GM15510 (cell line): ENCODE data around the gene DMAP1.

Experiments used
- POLR2A ChIP-seq: IDR thresholded peaks from 3 replicates; pipeline ENCODE4 v1.6.1; 2011; ENCODE audit warnings: borderline replicate concordance; ENCODE audit not compliant: insufficient read length; ENCODE audit errors: extremely low read depth

Gene DMAP1

DNA sequence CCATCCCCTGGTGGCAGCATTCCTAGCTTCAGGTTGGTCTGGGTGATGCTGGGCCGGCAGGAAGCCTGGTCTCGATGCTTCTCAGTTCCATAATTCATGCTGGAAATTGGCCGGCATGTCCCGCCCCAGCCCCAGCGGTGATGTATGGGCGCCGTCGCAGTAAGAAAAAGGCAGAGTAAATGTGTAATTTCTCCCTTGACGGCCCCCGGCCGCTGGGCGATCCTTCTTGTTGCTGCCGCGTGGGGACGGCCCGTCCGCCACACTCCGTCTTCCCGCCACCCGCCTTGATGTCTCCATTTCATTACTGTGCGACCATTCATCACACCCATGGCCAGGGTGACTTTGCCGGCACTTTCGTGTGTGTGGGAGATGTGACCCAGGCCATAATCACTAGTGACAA, 8.5 kb downstream of the DMAP1 start:
- no peak for TF ChIP-seq POLR2A

DNA sequence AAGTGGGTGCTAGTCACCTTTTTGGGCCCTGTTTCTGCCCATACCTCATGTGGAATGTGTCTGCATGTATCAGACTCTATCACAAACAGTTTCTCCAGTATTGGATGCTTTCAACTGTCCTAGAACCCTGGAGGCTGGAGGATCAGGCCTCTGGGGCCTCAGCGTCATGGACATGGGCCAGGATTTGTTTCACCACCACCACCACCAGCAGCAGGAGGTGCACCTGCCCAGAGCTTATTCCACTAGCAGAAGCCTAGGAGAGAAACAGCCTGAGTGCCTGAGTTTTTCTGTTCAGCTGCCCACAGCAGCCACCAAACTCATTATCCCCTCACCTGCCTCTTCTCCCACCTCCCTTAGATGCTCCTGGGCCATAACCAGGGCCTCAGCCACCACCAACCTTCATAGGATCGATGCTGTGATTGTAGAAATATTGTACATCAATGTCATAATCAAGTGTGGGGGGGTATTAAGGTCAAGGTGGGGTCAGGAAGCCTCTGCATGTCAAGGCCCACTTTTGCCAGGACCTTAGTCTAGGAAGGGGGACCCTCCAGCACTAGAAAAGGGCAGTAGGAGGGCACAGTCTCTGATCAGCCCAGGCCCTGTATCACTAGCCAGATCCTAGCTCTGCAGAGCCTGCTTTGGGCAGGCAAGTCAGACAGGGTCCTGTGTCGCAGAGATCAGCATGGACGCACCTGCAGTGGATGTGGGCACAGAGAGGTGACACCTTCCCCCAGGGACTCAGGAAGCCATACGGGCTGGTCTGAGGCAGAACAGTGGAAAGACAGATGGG, 9.3 kb downstream of the DMAP1 start:
- TF ChIP-seq POLR2A: no peak

DNA sequence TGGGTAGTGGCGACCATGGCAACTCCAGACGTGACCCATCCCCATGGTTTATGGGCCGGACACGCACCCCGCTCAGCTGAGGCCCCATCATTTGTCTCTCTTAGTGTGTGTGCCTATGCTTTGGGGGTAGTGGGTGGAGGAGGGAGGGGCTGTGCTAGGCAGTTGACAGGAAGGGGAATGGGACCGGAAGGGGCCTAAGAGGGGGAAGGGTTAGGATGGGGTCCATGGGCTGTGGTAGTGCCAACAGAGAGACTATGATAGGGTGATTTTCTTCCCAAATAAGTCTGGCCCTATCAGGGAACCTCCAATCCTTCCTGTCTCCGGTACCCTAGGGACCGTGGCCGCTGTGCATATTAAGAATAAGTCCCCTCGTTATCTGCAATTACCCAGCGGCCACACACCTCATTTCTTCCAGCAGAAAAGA, 9.9 kb downstream of the DMAP1 start:
- no peak for TF ChIP-seq POLR2A

DNA sequence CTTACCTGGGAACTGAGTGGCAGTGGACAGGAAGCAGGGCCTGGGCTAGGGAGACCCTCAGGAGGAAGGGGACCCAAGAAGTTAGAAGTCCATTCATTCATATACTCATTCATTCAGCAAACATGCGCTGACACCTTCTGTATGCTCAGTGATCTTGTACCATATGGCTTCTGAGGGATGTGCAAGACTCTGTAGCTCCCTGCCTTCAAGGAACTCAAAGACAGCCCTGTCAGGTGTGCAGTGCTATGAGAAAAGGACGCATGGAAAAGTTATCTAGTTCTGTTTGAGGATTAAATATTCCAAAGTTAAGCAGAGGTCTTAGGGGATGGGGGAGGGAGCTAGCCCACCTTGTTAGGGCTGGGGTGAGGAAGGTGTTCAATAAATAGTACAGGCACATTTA, 12.5 kb downstream of the DMAP1 start:
- no peak for TF ChIP-seq POLR2A

DNA sequence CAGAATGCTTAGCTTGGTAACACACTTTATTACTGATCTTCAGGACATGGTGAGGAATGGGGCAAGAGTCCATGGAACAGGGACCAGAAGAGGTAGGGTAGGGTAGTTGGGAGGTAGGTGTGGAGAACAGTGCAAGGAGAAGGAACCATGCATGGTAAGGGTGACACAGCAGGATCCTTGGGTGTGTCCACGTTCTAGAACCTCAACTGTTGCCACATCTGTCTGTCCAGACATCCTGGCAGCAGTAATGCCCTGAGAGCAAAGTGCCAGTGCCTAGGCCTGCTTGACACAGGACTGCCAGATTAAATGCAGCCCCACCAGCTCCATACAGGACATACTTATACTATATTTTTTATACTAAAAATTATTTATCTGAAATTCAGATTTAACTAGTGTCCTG, 13.9 kb downstream of the DMAP1 start:
- TF ChIP-seq POLR2A: no peak

DNA sequence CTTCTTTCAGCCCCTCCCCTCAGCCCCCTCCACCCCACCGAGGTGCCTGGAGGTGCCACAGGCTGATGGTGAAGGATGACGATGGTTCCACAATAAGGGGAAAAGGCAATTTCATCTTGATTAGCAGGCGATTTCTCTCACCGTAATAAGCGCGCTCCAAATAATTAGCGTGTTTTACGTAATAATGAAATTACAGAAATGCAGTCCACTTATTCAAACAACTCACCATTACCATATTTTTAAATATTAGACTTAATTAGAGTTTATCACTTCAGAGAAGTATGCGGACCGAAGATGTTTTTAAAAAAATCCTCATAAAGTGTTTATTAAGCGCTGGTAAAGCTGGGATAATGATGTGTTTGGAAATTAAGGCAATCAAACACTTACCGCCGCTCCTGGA, 14.9 kb downstream of the DMAP1 start:
- TF ChIP-seq POLR2A: no peak

DNA sequence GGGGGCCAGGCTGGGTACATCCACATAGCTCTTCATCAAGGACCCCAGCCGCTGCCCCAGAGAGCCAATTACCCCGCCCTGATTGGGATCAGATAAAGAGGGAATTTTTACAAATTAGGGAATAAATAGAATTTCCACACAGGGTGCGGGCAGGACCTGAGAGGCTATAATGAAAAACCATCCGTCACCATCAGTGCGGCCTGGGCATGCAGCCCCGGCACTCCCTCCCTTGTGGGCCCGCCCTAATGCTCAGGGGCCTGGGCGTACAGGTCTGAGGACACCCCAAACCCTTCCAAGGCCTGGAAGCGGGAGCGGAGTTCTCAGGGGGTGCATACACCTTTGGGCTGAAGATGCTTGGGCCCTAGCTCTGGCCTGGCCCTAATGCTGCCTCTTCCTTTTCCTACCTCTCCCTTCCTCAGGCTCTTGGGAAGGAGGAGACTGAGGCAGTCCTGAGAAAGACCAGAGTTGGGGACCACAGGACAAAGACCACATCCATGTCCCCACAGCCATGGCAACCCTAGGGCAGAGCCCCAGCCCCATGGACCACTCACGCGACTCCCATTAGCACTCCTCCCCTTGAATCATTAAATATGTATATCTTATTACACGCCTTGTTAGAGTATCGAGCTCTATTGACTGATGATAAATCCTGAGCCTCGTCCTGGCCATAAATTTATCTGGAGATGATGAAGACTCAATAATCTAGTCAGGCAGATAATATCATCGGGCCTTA, 16.3 kb downstream of the DMAP1 start:
- no peak for TF ChIP-seq POLR2A

DNA sequence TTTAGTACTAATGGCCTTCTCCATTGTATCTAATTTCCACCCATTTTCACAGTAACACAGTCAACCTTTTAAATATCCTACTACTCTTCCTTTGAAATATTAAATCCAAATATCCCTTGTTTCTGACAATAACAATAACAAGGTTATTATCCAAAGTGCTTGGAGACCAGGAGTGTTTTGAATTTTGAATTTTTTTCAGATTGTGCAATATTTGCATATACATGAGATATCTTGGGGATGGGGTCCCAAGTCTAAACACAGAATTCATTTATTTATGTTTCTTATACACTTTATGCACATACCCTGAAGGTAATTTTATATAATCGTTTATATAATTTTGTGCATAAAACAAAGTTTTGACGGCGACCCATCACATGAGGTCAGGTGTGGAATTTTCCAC, 17.5 kb downstream of the DMAP1 start:
- no peak for TF ChIP-seq POLR2A

DNA sequence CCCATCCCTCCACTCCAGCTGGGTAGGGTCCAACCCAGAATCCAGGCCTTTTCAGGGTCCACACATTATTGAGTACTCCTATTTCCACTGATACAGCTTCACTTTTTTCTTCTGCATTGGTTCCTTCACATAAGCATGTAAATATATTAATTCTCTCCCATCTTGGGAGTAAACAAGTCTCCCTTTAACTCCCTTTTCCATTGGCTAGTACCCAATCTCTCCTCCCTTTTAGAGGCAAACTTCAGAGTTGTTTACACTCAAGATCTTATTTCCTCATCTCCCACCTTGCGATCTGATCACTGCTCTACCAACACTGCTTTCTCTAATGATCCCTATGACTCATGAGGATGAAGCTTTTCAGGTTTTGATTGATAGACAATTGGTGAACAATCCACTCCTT, 20.3 kb downstream of the DMAP1 start:
- no peak for TF ChIP-seq POLR2A

DNA sequence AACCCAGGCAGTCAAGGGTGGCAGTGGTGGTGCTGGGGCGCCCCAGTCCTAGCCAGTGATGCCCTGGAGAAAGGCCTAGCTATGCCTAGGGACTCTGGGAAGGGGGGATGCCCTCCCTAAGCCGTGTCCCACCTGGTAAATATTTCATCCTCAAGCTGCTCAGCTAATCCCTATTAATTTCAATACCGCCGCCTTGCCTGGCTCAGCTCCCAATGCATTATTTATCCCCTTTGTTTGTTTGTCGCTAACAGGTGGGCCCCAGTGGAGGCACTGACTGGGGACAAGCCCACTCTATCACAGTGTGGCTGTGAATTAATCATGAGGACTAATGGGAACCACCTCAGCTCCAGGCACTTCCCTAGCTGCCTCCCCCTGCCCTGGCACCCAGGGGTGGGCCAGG, 22.5 kb downstream of the DMAP1 start:
- no peak for TF ChIP-seq POLR2A

DNA sequence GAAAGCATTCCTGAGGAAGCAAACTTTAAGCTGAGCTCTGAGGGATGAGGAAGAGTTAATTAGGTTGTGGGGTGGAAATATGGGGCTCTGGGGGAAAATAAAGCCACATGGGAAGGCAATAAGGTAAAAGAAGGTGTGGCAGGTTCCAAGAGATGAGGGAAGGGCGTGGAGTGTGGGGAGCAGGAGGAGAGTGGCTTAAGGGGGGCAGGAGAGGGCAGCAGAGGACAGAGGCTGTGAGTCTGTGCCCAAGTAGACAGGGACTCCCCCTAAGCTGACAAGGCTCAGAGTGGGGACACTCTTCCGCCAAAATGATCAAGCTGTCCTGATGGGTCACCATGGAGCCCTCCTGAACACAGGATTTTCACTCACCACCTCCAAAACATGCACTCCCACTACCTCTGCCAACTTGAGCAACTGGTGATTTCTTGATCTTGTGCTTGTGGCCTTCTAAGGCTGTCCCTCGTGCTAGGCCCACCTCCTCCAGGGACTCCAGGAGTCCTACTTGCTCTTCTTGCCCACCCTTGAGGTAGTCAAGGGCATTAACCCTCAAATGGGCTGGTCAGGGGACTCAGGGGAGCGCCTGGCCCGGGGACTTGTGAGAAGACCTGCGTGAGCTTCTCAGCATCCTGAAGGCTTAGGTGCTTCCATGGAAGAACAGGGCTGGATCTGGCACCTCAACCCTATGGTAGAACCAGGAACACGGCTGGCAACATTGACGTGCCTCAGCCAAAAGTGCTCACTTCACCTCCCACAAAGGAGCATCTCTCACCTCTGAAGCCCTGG, 23.4 kb downstream of the DMAP1 start:
- TF ChIP-seq POLR2A: no peak

DNA sequence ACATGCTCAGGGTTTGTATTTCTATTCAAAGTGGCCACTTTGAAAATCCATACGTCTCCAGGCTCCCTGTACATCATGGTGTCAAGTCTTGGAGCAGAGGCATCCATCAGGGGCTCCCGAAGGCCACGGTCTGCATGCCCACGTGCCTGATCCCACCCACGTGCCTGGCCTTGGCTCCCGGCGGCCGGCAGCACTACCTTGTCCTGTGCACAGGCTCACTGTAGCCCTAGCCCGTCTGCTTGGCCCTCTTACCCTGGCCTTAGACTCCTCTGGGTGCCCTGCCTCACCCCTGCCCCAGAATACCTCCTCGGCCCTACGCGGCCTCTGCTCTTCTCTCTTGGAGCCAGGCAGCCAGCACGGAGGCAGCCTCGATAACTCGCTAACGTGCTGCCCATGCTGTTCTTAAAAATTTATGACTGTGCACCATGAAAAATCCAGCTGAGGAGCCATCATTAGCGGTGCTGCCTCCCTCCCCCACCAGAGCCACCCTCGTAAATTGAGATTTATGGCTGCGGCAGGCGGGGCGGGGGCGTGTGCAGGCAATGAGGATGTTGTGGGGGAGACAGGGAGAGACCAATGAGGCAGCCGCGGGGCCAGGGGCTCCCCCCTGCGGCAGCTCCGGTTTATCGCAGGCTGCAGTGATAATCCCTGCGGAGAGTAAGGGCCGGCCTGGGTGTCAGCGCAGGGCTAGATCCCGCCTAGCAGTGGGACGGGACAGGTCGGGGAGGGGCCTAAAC, 24.6 kb downstream of the DMAP1 start:
- no peak for TF ChIP-seq POLR2A

DNA sequence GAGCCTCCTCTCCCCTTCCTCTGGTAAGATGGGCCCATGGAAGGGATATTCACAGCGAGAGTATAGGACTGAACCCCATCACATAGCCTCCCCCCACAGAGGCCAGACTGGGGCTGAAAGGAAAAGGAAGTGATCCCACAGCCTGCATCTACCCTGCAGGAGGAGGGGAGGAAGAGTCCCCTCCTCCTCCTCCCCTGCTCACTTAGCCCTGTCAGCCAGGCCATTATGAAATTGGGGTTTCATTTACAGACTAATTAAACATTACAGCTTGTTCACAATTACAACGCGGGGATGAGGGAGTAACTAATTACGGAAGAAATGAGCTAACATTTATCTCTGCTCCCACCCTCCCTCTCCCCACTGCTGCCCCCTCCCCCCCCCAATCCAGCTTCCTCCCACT, 25.4 kb downstream of the DMAP1 start:
- TF ChIP-seq POLR2A: no peak

DNA sequence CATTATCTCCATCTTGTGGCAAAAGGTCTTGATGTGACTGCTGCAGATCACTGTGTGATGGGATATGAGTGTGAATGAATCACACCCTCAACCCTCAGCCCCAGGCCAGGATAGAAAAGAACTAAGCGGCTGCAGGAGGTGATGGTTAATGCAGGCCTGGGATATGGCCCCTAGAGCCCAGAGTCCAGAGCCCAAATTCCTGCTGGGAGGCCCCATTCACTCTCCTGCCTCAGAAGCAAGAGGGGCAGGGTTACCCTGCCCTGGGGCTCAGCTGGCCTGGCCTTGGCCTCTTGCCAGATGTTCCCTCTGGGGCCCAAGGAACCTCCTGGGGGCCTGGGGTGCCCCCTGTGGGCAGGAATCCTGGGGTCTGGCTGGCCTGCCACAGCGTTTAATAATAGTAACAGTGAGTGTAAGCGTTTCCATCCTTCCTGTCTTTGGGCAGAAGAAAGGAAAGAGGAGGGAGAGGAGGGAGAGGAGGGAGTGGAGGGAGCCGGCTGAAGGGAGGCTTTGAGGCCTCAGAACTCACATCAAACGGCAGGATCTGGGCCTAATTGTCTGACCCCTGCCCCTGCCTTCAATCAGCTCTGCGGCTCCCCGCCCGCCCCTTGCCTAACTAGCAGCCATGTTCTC, 26.2 kb downstream of the DMAP1 start:
- TF ChIP-seq POLR2A: no peak

DNA sequence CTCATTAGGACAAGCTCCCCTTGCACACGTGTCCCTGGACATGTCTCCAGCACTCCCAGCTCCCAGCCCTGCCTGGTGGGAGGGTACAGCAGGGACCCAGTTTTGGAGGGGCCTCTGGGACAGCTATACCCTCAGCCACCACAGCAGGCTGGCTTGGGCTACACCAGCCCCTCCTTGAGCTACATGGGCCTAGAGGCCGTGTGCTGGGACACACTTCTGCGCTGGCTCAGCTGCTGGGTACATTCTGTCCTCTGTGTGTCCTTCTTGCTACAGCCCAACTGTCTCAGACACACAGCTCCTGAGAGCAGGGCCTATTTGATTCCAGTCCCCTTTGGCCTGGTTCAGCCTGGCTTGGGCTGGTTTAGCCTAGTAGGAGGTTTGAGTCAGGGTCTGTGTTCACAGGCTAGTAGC, 26.7 kb downstream of the DMAP1 start:
- no peak for TF ChIP-seq POLR2A
